Activated CD8-positive, alpha-beta memory T cell treated with anti-CD3 and anti-CD28 coated beads for 1 hour (primary cell): ENCODE data around the gene CRTAC1.

Experiments
- DNase-seq, 2 donors: peaks; one replicate each; pipeline ENCODE4 v3.0.0-alpha.2; 2020; ENCODE audit warnings: low read depth in 1 of 2; ENCODE audit errors: extremely low read depth in 1 of 2

The CRTAC1 gene

DNA sequence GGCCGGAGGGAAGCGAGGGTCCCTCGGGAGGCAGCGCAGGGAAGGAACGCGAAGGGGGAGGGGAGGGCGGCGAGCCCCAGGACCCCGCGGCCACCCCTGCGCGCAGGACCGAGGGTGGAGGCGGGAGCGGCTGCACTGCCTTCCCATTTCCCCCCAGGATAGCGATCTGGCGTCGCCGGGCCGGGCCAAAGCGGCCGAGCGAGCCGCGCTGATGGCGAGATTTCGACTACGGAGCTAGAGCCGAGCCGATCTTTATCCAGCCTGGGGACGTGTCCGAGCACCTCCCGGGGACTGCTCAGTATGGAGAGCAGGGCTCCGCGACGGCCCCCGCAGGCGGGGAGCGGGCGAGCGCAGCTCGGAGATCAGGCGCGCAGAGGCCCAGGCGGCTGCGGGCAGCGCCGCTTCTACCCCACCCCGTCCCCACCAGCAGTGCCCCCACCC is 590 bp upstream of the CRTAC1 start:
- DNase-seq, result no peak

GRCh38 chr10:98029149-98030092 is 1.0 kb downstream of the CRTAC1 start:
- DNase-seq, result no peak

GRCh38 chr10:98028168-98028770 is 2.2 kb downstream of the CRTAC1 start:
- peak in 1 of 2 donors; percentile 42 for DNase-seq

- no peak for DNase-seq
Observed at GRCh38 chr10:98023024-98023423, 7.4 kb downstream of the CRTAC1 start.

GRCh38 chr10:98020784-98021183 is 9.6 kb downstream of the CRTAC1 start:
- no peak for DNase-seq

DNA sequence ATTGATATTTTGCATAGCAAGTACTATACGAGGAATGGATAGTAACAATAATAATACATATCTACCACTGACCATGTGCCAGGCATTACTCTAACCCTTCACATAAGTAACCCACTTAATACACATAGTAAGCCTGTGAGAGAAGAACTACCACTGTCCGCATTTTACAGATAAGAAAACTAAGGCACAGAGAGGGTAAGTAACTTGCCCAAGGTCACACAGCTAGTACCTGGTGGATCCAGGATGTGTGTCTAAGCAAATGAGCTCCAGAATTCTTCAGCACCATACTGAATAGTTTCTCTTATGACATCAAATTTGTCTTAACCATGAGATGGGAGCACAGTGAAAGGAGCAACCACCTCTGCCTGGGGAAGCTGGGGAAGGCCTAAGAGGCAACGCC is 10.2 kb downstream of the CRTAC1 start:
- DNase-seq, result no peak

DNA sequence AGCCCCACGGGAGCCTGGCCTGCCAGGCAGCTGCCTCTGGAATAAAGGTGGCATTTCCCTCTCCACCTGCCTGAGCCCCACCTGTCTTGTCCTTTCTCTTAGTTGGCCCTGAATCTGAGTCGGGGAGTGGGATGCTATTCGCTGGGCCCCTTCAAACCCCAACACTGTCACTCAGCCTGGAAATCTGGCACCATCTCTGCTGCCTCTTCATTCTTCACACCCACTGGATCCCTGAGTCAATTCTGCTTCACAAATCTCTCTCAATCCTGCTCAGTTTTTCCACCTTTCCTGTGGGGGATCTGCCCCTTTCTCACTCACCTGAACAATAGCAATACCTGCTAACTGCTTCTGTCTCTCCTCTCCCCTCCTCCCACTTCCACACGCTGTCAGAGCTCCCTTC is 10.6 kb downstream of the CRTAC1 start:
- no peak for DNase-seq

DNA sequence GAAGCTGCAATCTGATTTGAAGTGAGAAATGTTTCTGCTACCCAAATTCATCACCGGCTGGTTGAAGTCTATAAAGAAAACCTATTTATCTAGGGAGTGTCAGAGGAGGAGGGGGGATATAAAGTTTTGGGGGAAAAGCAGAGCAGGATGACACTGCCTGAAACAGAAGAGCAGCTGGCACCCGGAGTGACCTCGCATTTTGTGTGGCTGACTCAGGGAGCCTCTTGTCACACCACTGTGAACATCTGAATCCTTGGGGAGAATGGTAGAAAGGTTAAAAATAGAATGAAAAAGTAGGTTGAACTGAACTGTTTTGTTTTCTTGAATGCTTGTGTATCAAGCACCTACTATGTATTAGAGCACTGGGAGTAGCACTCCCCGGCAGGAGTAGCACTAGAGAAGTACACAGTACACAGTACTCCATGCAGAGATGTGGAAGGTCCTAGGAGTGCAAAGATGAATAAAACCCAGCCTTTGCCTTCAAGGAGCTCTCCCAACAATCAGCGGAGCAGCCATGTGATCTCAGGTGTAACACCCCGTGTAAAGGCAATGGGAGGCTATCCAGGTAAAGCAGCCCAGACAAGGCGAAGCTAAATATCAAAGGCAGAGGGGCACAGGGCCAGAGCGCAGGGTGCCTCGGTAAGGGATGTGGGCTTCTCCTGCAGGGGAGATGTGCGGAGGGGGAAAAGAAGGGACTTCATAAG is 13.5 kb downstream of the CRTAC1 start:
- no peak for DNase-seq

DNA sequence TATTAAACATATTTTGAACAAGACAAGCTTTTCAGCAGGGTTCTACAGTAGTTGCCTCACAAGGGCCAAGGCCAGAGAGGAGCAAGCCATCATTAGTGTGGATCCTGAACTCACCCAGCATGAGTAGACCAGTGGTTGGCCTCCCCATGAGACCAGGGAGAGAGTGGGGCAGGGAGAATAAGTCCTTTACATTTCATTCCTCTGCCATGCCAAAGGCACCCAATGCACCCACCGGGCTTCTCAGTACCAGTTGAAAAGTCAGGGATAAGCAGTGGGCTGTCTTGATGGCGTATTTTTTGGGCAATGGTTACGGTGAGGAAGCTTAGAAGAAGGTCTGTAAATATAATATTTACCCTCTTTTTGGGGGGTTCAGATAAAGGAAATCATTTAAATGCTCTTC is 16.6 kb downstream of the CRTAC1 start:
- DNase-seq, result no peak

- DNase-seq, result no peak
Observed at GRCh38 chr10:98013122-98013521, 17.3 kb downstream of the CRTAC1 start.

DNA sequence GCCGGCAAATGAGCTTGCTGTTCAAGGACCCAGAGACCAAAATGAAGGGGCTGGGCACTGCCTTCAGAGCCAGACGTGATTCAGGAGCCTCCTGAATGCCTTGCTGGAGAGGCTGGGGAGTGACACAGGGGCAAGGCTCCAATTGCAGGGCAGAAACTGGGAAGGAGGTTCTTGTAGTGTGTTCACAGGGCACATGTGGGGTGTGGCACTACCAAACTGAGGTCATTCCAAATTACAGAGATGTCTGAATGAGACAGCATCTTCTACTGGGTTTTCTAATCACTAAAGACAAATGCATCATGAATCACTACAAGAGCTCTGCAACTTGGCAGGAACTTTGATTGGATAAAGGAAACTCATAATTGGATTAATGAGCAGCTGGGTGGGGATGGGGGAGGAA is 17.8 kb downstream of the CRTAC1 start:
- no peak for DNase-seq

DNA sequence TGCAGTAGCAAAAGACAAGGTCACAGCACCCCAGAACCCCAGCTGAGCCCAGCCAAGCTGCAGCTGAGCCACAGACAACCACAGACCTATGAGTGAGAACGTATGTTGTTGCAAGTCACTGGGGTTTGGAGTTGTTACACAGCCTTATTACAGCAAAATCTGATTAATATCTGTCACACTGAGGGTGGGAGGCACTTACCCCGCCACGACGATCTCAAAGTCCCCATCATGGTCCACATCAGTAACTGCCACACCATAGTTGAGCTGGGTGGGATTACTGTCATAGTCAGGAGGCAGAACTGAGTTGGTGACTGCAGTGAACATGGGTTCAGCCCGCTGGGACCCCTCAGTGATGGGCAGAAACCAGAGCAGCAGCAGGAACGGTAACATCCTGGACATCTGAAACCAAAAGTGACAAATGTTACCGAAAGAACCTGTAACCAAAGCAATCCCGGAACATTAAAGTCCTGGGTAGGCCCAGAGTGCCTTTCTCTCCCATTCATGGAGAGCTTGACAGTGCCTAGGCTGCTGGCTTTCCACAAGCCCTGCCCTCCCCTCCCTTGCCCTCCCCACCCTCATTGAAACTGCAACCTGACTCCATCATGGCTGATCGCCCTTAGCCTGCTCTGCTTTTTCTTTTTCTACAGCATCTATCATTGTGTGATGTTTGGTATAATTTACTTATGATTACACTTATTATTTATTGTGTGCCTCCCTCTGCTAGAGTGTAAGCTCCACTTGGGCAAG is 19.3 kb downstream of the CRTAC1 start:
- DNase-seq, result no peak

DNA sequence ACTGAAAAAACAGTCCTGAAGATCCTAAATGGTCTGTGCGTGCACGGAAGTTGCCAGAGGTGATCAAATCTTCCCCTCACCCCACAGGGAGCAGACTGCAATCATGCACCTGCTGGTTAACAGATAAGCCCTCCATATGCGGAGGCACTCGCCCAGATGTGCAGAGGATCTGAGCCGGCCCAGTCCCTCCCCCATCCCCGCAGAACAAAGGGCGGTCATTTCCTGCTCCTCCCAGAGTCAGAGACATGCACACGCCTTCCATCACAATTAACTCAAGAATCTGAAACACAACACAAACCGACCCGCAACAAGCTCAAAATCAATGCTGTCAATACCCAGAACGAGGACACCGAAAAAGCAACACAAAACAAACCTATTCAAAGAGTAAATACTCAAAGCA is 24.2 kb downstream of the CRTAC1 start:
- no peak for DNase-seq

- no peak for DNase-seq
Observed at GRCh38 chr10:98001736-98002135, 28.7 kb downstream of the CRTAC1 start.

- DNase-seq, result no peak
Observed at GRCh38 chr10:98000346-98000745, 30.1 kb downstream of the CRTAC1 start.

GRCh38 chr10:97999923-98000248 is 30.5 kb downstream of the CRTAC1 start:
- DNase-seq, result no peak

- no peak for DNase-seq
Observed at GRCh38 chr10:97999066-97999922, 31.1 kb downstream of the CRTAC1 start.

DNA sequence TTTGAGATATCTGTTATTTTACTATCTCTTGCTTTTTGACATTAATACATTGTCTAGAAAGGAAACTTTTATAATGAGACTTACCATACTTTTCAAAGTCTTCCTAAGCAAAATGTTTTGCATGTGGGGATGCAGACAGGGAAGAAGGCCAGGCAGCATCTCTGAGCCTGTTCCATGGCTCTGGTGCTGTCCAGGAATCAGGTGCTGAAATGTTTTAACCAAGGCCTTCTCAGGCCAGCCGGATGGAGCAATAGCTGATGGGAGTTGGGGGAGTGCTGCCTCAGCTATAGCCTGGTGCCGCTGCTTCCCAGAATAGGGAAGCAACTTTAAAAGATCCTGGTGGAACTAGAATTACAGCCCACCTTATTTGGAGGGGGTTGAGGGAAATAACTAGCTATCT is 38.5 kb downstream of the CRTAC1 start:
- no peak for DNase-seq

DNA sequence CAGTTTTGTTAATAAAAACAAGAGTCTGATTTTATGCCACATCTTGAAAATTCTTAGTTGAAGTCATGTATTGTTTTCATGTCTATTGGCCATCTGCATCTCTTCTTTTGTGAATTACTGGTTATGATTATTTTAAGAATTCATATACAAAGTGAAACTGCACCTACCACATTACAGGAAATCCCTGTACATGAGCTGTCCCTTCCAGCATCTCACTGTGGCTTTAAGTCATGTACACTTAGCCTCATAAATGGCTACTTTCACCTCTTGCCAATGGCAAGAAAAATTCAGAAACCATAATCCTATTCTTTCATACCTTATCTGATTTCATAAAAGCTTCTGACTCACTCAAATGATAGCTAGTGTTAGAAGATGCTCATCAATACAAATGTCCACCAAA is 48.6 kb downstream of the CRTAC1 start:
- DNase-seq, result no peak

DNA sequence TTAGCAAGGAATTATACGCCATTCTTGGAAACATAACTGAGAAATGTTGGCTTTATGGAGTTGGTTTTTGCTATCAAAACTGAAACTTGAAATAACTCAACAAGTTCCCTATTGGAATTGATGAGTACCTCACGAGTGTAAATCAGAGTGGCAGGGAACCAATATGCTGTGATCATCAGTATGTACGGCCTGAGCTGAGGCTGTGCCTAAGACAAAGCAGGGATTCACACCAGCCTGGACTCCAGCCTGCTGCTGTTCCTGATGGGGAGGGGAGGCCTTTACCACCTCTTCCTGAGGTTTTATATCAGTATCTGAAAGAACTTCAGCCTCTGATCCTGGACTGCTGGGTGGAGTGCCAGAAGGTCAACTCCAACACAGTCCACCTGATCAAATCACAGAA is 52.7 kb downstream of the CRTAC1 start:
- DNase-seq, result no peak
